ENCODE data around the gene PAF1. TPM values are rescaled to one million over a fixed set of nuclear protein-coding genes. Genes with fewer than 3 reads are reported as not detected.
A peak's percentile ranks its signal among the peaks of the same experiment; 100 is the strongest.

The PAF1 gene
- total and polyA plus RNA-seq, 8 donors: 7.0 to 77.2 (median 29.4) TPM

GRCh38 chr19:39405261-39405957 is 14.5 kb upstream of the PAF1 start:
- peak in 1 of 2 donors; percentile 43 for DNase-seq
- H3K9me3 ChIP-seq: no peaks in the 10 kb centered on the region
- no peak for TF ChIP-seq POLR2AphosphoS5 (IDR thresholded peaks at IDR 0.05)
- no peak for TF ChIP-seq POLR2A (IDR thresholded peaks at IDR 0.05)
- TF ChIP-seq EP300 (IDR thresholded peaks at IDR 0.05): no peak
- TF ChIP-seq, protein P1, sequence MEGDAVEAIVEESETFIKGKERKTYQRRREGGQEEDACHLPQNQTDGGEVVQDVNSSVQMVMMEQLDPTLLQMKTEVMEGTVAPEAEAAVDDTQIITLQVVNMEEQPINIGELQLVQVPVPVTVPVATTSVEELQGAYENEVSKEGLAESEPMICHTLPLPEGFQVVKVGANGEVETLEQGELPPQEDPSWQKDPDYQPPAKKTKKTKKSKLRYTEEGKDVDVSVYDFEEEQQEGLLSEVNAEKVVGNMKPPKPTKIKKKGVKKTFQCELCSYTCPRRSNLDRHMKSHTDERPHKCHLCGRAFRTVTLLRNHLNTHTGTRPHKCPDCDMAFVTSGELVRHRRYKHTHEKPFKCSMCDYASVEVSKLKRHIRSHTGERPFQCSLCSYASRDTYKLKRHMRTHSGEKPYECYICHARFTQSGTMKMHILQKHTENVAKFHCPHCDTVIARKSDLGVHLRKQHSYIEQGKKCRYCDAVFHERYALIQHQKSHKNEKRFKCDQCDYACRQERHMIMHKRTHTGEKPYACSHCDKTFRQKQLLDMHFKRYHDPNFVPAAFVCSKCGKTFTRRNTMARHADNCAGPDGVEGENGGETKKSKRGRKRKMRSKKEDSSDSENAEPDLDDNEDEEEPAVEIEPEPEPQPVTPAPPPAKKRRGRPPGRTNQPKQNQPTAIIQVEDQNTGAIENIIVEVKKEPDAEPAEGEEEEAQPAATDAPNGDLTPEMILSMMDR (IDR thresholded peaks at IDR 0.05): no peak
- H3K4me3 ChIP-seq: peak overlapping the region; percentile 91 to 95 (median 93)
- peaks cover 46 to 66% (median 57%) of the 10 kb centered on the region in 4 donors for H3K4me1 ChIP-seq
- WGBS, 5 donors: 88 to 95% (median 92%) methylated on average over 17 of the region's 17 CpGs
- no peaks in the 10 kb centered on the region for H3K27me3 ChIP-seq
- intact Hi-C loops (cut with DNase I; ENCODE audit: low total_unique reads): no loop called here
- peak overlapping the region; percentile 93 to 100 (median 98) for H3K27ac ChIP-seq
- peaks cover 15 to 23% (median 20%) of the 10 kb centered on the region in 4 donors for H3K36me3 ChIP-seq

GRCh38 chr19:39403331-39404312 is 12.7 kb upstream of the PAF1 start:
- Histone ChIP-seq H3K4me1 (peaks cover 56 to 67% (median 59%) of the 10 kb centered on the region in 4 donors), H3K36me3 (peaks cover 11 to 18% (median 16%) of the 10 kb centered on the region in 4 donors), H3K9me3 (no peaks in the 10 kb centered on the region), H3K27ac (peak overlapping the region; percentile 98 to 100 (median 99)), H3K27me3 (no peaks in the 10 kb centered on the region), H3K4me3 (peak overlapping the region; percentile 34 to 52 (median 48))
- 1 to 3% (median 2%) methylated on average over 19 to 43 of the region's 43 CpGs for WGBS, 5 donors
- peak; percentile 98 for DNase-seq
- TF ChIP-seq POLR2AphosphoS5 (IDR thresholded peaks at IDR 0.05) (peak; percentile 94 to 97 (median 94)), POLR2A (IDR thresholded peaks at IDR 0.05) (peak in 1 of 4 donors; percentile 49), EP300 (IDR thresholded peaks at IDR 0.05) (peak; percentile 96)
- TF ChIP-seq, protein P1 (IDR thresholded peaks at IDR 0.05): no peak
- intact Hi-C loops (cut with DNase I; ENCODE audit: low total_unique reads): no loop called here

DNA sequence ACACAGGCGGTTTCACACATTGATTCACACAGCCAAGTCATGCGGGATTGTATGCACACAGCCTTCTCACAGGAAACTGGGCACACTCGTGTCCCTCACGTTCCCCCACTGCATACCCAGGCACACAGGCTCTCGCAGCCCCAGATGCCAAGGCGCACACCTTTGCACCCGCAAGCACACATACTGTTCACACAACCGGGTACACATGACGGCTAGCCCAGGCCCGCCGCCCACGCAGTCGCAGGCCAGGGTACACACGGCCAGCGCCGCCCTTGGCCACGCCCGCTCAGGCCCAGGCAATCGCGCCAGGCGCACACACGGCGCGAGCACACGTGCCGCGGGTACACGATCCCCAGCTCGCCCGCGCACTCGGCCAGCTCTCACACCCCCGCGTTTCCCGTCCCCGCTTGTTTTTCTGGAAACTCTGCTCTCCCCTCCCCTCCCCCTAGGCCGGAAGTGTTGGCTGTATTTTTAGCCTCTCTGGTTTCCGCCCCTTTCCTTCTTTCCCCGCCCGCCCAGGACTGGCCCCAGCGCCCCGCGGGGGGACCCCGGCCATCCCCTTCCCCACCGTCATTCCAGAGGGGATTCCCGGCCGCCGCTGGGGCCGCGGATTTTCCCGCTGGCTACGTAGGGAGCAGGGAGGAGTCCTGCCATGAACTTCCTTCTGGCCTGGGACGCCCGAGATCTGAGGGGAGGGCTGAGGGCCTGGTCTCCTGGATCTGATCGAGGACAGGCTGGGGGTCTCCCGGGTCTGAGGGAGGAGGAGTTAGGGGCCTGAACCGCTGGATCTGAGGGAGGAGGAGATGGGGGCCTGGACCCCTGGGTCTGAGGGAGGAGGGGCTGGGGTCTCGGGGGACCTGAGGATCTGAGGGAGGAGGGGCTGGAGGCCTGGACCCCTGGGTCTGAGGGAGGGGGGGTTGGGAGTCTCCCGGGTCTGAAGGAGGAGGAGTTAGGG is 11.7 kb upstream of the PAF1 start:
- 1 to 2% (median 1%) methylated on average over 47 to 59 of the region's 59 CpGs for WGBS, 5 donors
- peaks cover 1 to 8% (median 6%) of the 10 kb centered on the region in 4 donors for H3K36me3 ChIP-seq
- peaks cover 56 to 77% (median 69%) of the 10 kb centered on the region in 4 donors for H3K4me1 ChIP-seq
- H3K9me3 ChIP-seq: no peaks in the 10 kb centered on the region
- H3K27me3 ChIP-seq: no peaks in the 10 kb centered on the region
- peak overlapping the region; percentile 98 to 100 (median 99) for H3K27ac ChIP-seq
- TF ChIP-seq EP300 (IDR thresholded peaks at IDR 0.05) (peak; percentile 62), POLR2A (IDR thresholded peaks at IDR 0.05) (peak in 1 of 4 donors; percentile 13), POLR2AphosphoS5 (IDR thresholded peaks at IDR 0.05) (peak; percentile 84 to 95 (median 88))
- TF ChIP-seq, protein P1 (IDR thresholded peaks at IDR 0.05): no peak
- intact Hi-C loops (cut with DNase I; ENCODE audit: low total_unique reads): no loop called here
- H3K4me3 ChIP-seq: peak overlapping the region; percentile 34 to 52 (median 48)
- peak; percentile 92 to 97 for DNase-seq

Data from stomach (tissue), 9 donors.